HFFc6 (cell line): ENCODE data around the gene EML6. TPM values are rescaled to one million over a fixed set of nuclear protein-coding genes. Genes with fewer than 3 reads are reported as not detected.

Source experiments
- DNase-seq: peaks from one replicate; pipeline ENCODE4 v3.0.0-alpha.2; 2018
- H3K27ac Mint-ChIP-seq: 2 replicates; pipeline ENCODE4 v1.8.0; 2020; ENCODE audit warnings: mild to moderate bottlenecking, mixed read lengths
- H3K27me3 Mint-ChIP-seq: 2 replicates; pipeline ENCODE4 v1.8.0; 2021; ENCODE audit warnings: mild to moderate bottlenecking, moderate library complexity, mixed read lengths; ENCODE audit not compliant: insufficient read depth
- H3K36me3 Mint-ChIP-seq: 2 replicates; pipeline ENCODE4 v1.8.0; 2021; ENCODE audit warnings: low read depth, mixed read lengths
- H3K4me1 Mint-ChIP-seq: 2 replicates; pipeline ENCODE4 v1.8.0; 2020; ENCODE audit warnings: low read depth, mixed read lengths
- H3K4me3 Mint-ChIP-seq: 2 replicates; pipeline ENCODE4 v1.8.0; 2020; ENCODE audit warnings: mild to moderate bottlenecking, moderate library complexity, mixed read lengths
- H3K9me3 Mint-ChIP-seq: 2 replicates; pipeline ENCODE4 v1.8.0; 2020; ENCODE audit warnings: mild to moderate bottlenecking, mixed read lengths
- total RNA-seq, 6 experiments: library from RNA; stranded (reverse); fragmentation: NEBNext Ultra II Directional; extraction: Animal tissue kit (Norgen Biotek cat#: 25700); gene quantifications; 2 replicates in 1 of 6; 3 replicates in 5 of 6; pipeline ENCODE4 v1.2.3, GENCODE V29; 2021
- TF ChIP-seq, protein P1 (sequence below): fragments of 200-600 bp; sonication (generic); IDR thresholded peaks from 2 replicates; pipeline ENCODE4 v1.5.0; 2021; ENCODE audit warnings: antibody characterized with exemption, mild to moderate bottlenecking

Gene EML6
- total RNA-seq, 6 experiments from 2014 or later = 0.05 to 0.37 (median 0.25) TPM

DNA sequence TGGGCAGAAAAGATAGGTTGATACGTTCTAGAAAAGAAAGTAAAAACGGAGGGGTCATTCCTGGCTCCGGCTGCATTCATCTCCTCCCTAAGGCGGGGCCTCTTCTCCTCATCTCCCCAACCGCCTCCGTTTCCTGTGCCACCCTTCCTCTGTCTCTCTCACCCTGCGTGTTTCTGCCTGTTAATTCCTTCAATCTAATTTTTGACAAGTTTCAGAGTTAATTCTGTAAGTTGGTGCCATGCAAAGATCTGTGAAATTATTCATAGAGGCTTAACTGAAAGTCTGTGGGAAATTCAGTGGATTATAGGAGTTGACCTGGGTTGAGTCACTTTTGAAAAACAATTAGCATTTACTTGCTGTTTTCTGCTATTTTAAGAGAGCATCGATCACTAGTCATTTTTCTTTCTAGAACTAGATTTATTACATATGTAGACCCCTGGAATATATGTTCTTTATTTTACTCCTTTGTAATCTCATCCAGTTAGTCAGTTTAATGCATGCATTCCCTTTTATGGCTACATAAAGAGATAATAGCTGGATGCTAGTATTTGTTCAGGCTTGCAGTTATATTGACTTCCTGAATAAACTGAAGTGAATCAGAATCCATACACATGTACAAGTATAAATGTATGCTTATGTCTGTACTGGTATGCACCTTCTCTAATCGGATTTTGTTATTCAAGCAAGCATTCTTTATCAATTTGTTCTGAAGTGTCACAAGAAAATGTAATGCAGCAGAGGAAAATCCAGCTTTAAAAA lies 91.1 kb downstream of the EML6 start:
- Mint-ChIP-seq H3K36me3 (no peaks in the 10 kb centered on the region), H3K9me3 (no peaks in the 10 kb centered on the region), H3K4me3 (peak overlapping the region; percentile 19; the same call in 1 of the 2 replicates), H3K27me3 (peaks cover 12% of the 10 kb centered on the region), H3K4me1 (peaks cover 15% of the 10 kb centered on the region), H3K27ac (no peak overlapping the region)
- DNase-seq = no peak
- TF ChIP-seq, protein P1, sequence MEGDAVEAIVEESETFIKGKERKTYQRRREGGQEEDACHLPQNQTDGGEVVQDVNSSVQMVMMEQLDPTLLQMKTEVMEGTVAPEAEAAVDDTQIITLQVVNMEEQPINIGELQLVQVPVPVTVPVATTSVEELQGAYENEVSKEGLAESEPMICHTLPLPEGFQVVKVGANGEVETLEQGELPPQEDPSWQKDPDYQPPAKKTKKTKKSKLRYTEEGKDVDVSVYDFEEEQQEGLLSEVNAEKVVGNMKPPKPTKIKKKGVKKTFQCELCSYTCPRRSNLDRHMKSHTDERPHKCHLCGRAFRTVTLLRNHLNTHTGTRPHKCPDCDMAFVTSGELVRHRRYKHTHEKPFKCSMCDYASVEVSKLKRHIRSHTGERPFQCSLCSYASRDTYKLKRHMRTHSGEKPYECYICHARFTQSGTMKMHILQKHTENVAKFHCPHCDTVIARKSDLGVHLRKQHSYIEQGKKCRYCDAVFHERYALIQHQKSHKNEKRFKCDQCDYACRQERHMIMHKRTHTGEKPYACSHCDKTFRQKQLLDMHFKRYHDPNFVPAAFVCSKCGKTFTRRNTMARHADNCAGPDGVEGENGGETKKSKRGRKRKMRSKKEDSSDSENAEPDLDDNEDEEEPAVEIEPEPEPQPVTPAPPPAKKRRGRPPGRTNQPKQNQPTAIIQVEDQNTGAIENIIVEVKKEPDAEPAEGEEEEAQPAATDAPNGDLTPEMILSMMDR = no peak

- DNase-seq = no peak
- peaks cover 12% of the 10 kb centered on the region for H3K27me3 Mint-ChIP-seq
- no peak overlapping the region for H3K27ac Mint-ChIP-seq
Measured at GRCh38 chr2:54815148-54815539, 91.7 kb downstream of the EML6 start.

DNA sequence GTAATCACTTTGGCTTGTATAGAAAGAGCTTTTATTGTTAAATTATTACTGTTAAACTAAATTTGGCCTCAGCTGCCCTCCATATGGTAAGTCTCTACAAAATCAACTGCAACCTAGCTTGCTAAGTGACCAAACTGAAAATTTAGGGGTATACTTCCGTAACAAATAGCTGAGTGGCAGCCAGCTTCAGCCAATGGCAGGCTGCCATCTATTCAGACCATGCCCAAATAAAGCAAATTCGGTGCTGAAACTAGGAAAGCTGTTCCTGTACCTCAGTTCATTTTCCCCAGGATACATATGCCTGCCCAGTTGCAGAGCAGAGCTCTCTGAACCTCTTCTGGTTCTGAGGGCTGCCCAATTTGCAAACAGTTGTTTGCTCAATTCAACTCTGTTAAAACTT lies 94.8 kb downstream of the EML6 start:
- TF ChIP-seq, protein P1 = no peak
- H3K27ac Mint-ChIP-seq = no peak overlapping the region
- no peaks in the 10 kb centered on the region for H3K36me3 Mint-ChIP-seq
- H3K4me3 Mint-ChIP-seq = no peak overlapping the region
- DNase-seq = no peak
- H3K27me3 Mint-ChIP-seq = peaks cover 8% of the 10 kb centered on the region
- peaks cover 9% of the 10 kb centered on the region for H3K4me1 Mint-ChIP-seq
- no peaks in the 10 kb centered on the region for H3K9me3 Mint-ChIP-seq

More at GRCh38 chr2:54815148-54815539, 91.7 kb downstream of the EML6 start:
- Mint-ChIP-seq H3K4me1 (peaks cover 9% of the 10 kb centered on the region), H3K4me3 (no peak overlapping the region), H3K36me3 (no peaks in the 10 kb centered on the region), H3K9me3 (no peaks in the 10 kb centered on the region)
- TF ChIP-seq, protein P1 = no peak

GRCh38 chr2:54820558-54820957 lies 97.1 kb downstream of the EML6 start:
- Mint-ChIP-seq H3K4me3 (no peak overlapping the region), H3K27ac (no peak overlapping the region), H3K36me3 (no peaks in the 10 kb centered on the region), H3K27me3 (peaks cover 12% of the 10 kb centered on the region), H3K4me1 (no peaks in the 10 kb centered on the region), H3K9me3 (no peaks in the 10 kb centered on the region)
- DNase-seq = no peak
- TF ChIP-seq, protein P1 = no peak

- Mint-ChIP-seq H3K36me3 (no peaks in the 10 kb centered on the region), H3K27ac (no peak overlapping the region), H3K27me3 (peaks cover 32% of the 10 kb centered on the region), H3K9me3 (no peaks in the 10 kb centered on the region), H3K4me1 (no peaks in the 10 kb centered on the region), H3K4me3 (no peak overlapping the region)
- no peak for DNase-seq
- TF ChIP-seq, protein P1 = no peak
Measured at GRCh38 chr2:54824567-54824966, 101.1 kb downstream of the EML6 start.
